NAMALWA (cell line): ENCODE results near the gene HPSE.
"Not testable (repeated sequence)": the region's sequence is repeated elsewhere in the genome, so short reads cannot be mapped to it uniquely, and the experiment has no call there.

Source experiments
- DNase-seq: peaks from one replicate; pipeline ENCODE4 v3.0.0-alpha.2; 2015; ENCODE audit warnings: low spot score

HPSE gene

GRCh38 chr4:83331956-83332355, 2.7 kb downstream of the HPSE start:
- no peak for DNase-seq

GRCh38 chr4:83329521-83330110, 5.0 kb downstream of the HPSE start:
- no peak for DNase-seq

- no peak for DNase-seq
Measured at GRCh38 chr4:83328521-83329187, 6.0 kb downstream of the HPSE start.

- no peak for DNase-seq
Measured at GRCh38 chr4:83326546-83326945, 8.1 kb downstream of the HPSE start.

- not testable (repeated sequence) for DNase-seq
Measured at GRCh38 chr4:83325306-83325705, 9.3 kb downstream of the HPSE start.

GRCh38 chr4:83323136-83323535, 11.5 kb downstream of the HPSE start:
- no peak for DNase-seq

GRCh38 chr4:83320548-83320947, 14.1 kb downstream of the HPSE start:
- no peak for DNase-seq

GRCh38 chr4:83318666-83319065, 16.0 kb downstream of the HPSE start:
- DNase-seq: no peak

- DNase-seq: no peak
Measured at GRCh38 chr4:83317671-83318070, 17.0 kb downstream of the HPSE start.

- no peak for DNase-seq
Measured at GRCh38 chr4:83316459-83317165, 18.0 kb downstream of the HPSE start.

- DNase-seq: no peak
Measured at GRCh38 chr4:83315341-83315870, 19.2 kb downstream of the HPSE start.

GRCh38 chr4:83308672-83309071, 26.0 kb downstream of the HPSE start:
- no peak for DNase-seq

GRCh38 chr4:83307920-83308319, 26.7 kb downstream of the HPSE start:
- no peak for DNase-seq

- no peak for DNase-seq
Measured at GRCh38 chr4:83305187-83305586, 29.5 kb downstream of the HPSE start.

- no peak for DNase-seq
Measured at GRCh38 chr4:83297548-83298260, 36.9 kb downstream of the HPSE start.

GRCh38 chr4:83293305-83294046, 41.2 kb downstream of the HPSE start:
- DNase-seq: no peak

GRCh38 chr4:83290059-83290774, 44.4 kb downstream of the HPSE start:
- DNase-seq: not testable (repeated sequence)

- DNase-seq: not testable (repeated sequence)
Measured at GRCh38 chr4:83288381-83288780, 46.3 kb downstream of the HPSE start.

- DNase-seq: peak; percentile 74
Measured at GRCh38 chr4:83285055-83285407, 49.6 kb downstream of the HPSE start.

- peak; percentile 93 for DNase-seq
Measured at GRCh38 chr4:83284193-83285054, 50.2 kb downstream of the HPSE start, which contains the start of gene COQ2. TSS of gene COQ2 (minus strand) at chr4:83284798. CDS start at chr4:83284764, 34 bp downstream.
